IPS-18c (cell line): Measurements from ENCODE around the gene BUD23.

Experiments used
- H3K4me3 ChIP-seq: 2 replicates; pipeline ENCODE4 v1.7.0; 2013; ENCODE audit warnings: low read depth, mild to moderate bottlenecking, low read length, moderate library complexity; ENCODE audit not compliant: insufficient read depth
- H3K9me3 ChIP-seq: one replicate; pipeline ENCODE4 v1.6.1; 2013; ENCODE audit warnings: mild to moderate bottlenecking, low read length, moderate library complexity; ENCODE audit not compliant: control insufficient read depth, insufficient read depth

BUD23 gene

GRCh38 chr7:73727952-73728351, 44.6 kb downstream of the BUD23 start:
- no peaks in the 10 kb centered on the region for H3K9me3 ChIP-seq

GRCh38 chr7:73728551-73728950, 45.2 kb downstream of the BUD23 start:
- Histone ChIP-seq H3K4me3 (no peak overlapping the region), H3K9me3 (no peaks in the 10 kb centered on the region)

More at GRCh38 chr7:73727952-73728351, 44.6 kb downstream of the BUD23 start:
- H3K4me3 ChIP-seq: no peak overlapping the region

GRCh38 chr7:73730485-73730884, 47.1 kb downstream of the BUD23 start:
- Histone ChIP-seq H3K9me3 (no peaks in the 10 kb centered on the region), H3K4me3 (no peak overlapping the region)

- Histone ChIP-seq H3K9me3 (no peaks in the 10 kb centered on the region), H3K4me3 (no peak overlapping the region)
These were observed 49.0 kb downstream of the BUD23 start for GRCh38 chr7:73732397-73732796.

GRCh38 chr7:73734619-73735527, 51.5 kb downstream of the BUD23 start:
- H3K4me3 ChIP-seq: no peak overlapping the region
- H3K9me3 ChIP-seq: no peaks in the 10 kb centered on the region

GRCh38 chr7:73735528-73735905, 52.1 kb downstream of the BUD23 start:
- Histone ChIP-seq H3K4me3 (no peak overlapping the region), H3K9me3 (no peaks in the 10 kb centered on the region)

- Histone ChIP-seq H3K9me3 (no peaks in the 10 kb centered on the region), H3K4me3 (no peak overlapping the region)
These were observed 53.5 kb downstream of the BUD23 start for GRCh38 chr7:73736885-73737284.

GRCh38 chr7:73737491-73738219, 54.3 kb downstream of the BUD23 start:
- H3K4me3 ChIP-seq: peak overlapping the region; percentile 87
- no peaks in the 10 kb centered on the region for H3K9me3 ChIP-seq

- no peaks in the 10 kb centered on the region for H3K9me3 ChIP-seq
- peak overlapping the region; percentile 87 for H3K4me3 ChIP-seq
These were observed 54.8 kb downstream of the BUD23 start for GRCh38 chr7:73738220-73738611.

- Histone ChIP-seq H3K9me3 (no peaks in the 10 kb centered on the region), H3K4me3 (peak within 1 kb of the TSS; percentile 87)
These were observed 55.4 kb downstream of the BUD23 start, which contains the start of gene ABHD11 for GRCh38 chr7:73738612-73739386. TSS of gene ABHD11 (minus strand) at chr7:73738802. CDS start at chr7:73738770, 32 bp downstream.

- peak overlapping the region; percentile 87 for H3K4me3 ChIP-seq
- no peaks in the 10 kb centered on the region for H3K9me3 ChIP-seq
These were observed 56.0 kb downstream of the BUD23 start for GRCh38 chr7:73739387-73739767.

GRCh38 chr7:73740212-73740611, 56.8 kb downstream of the BUD23 start:
- Histone ChIP-seq H3K4me3 (no peak overlapping the region), H3K9me3 (no peaks in the 10 kb centered on the region)

GRCh38 chr7:73740771-73741170, 57.4 kb downstream of the BUD23 start:
- no peaks in the 10 kb centered on the region for H3K9me3 ChIP-seq
- no peak overlapping the region for H3K4me3 ChIP-seq

GRCh38 chr7:73741600-73741999, 58.2 kb downstream of the BUD23 start:
- Histone ChIP-seq H3K4me3 (no peak overlapping the region), H3K9me3 (no peaks in the 10 kb centered on the region)

GRCh38 chr7:73742338-73742752, 58.9 kb downstream of the BUD23 start:
- no peaks in the 10 kb centered on the region for H3K9me3 ChIP-seq
- H3K4me3 ChIP-seq: peak overlapping the region; percentile 44

GRCh38 chr7:73742753-73743641, 59.6 kb downstream of the BUD23 start:
- Histone ChIP-seq H3K4me3 (peak overlapping the region; percentile 44), H3K9me3 (no peaks in the 10 kb centered on the region)
